ENCODE results near the gene SUPT3H. TPM values are rescaled to one million over a fixed set of nuclear protein-coding genes. Genes with fewer than 3 reads are reported as not detected.

SUPT3H gene
- total RNA-seq, 1 donor from 2014 or later: 3.2 TPM

- intact Hi-C loops (cut with DNase I): no loop called here
- DNase-seq (ENCODE audit: missing footprints) (no peak), ATAC-seq (no peak)
Measured at GRCh38 chr6:45002390-45003105, 375.2 kb downstream of the SUPT3H start.

GRCh38 chr6:45001663-45002062 lies 376.1 kb downstream of the SUPT3H start:
- no peak for DNase-seq (ENCODE audit: missing footprints)
- intact Hi-C loops (cut with DNase I): no loop called here

GRCh38 chr6:45000833-45001232 lies 376.9 kb downstream of the SUPT3H start:
- ATAC-seq (no peak), DNase-seq (ENCODE audit: missing footprints) (no peak)
- intact Hi-C loops (cut with DNase I): no loop called here

More at GRCh38 chr6:45001663-45002062, 376.1 kb downstream of the SUPT3H start:
- ATAC-seq: no peak

- ATAC-seq (no peak), DNase-seq (ENCODE audit: missing footprints) (no peak)
- intact Hi-C loops (cut with DNase I): no loop called here
Measured at GRCh38 chr6:44999066-44999465, 378.7 kb downstream of the SUPT3H start.

GRCh38 chr6:44995486-44996132 lies 382.1 kb downstream of the SUPT3H start:
- intact Hi-C loops (cut with DNase I): no loop called here
- DNase-seq (ENCODE audit: missing footprints) (no peak), ATAC-seq (no peak)

- intact Hi-C loops (cut with DNase I): no loop called here
- ATAC-seq (no peak), DNase-seq (ENCODE audit: missing footprints) (no peak)
Measured at GRCh38 chr6:44989391-44989790, 388.3 kb downstream of the SUPT3H start.

GRCh38 chr6:44985006-44985405 lies 392.7 kb downstream of the SUPT3H start:
- ATAC-seq (no peak), DNase-seq (ENCODE audit: missing footprints) (no peak)
- intact Hi-C loops (cut with DNase I): no loop called here

- intact Hi-C loops (cut with DNase I): no loop called here
- no peak for ATAC-seq
- DNase-seq (ENCODE audit: missing footprints): no peak
Measured at GRCh38 chr6:44983467-44984365, 394.0 kb downstream of the SUPT3H start.

- DNase-seq (ENCODE audit: missing footprints): no peak
- intact Hi-C loops (cut with DNase I): no loop called here
- ATAC-seq: no peak
Measured at GRCh38 chr6:44980841-44981240, 396.9 kb downstream of the SUPT3H start.

- ATAC-seq (no peak), DNase-seq (ENCODE audit: missing footprints) (no peak)
- intact Hi-C loops (cut with DNase I): no loop called here
Measured at GRCh38 chr6:44976677-44977641, 400.8 kb downstream of the SUPT3H start.

- intact Hi-C loops (cut with DNase I): no loop called here
- DNase-seq (ENCODE audit: missing footprints): no peak
- ATAC-seq: peak; percentile 56
Measured at GRCh38 chr6:44974511-44974910, 403.2 kb downstream of the SUPT3H start.

GRCh38 chr6:44972709-44973108 lies 405.0 kb downstream of the SUPT3H start:
- intact Hi-C loops (cut with DNase I): no loop called here
- DNase-seq (ENCODE audit: missing footprints): no peak
- ATAC-seq: no peak

- DNase-seq (ENCODE audit: missing footprints) (no peak), ATAC-seq (no peak)
- intact Hi-C loops (cut with DNase I): no loop called here
Measured at GRCh38 chr6:44969446-44970185, 408.1 kb downstream of the SUPT3H start.

GRCh38 chr6:44967481-44967880 lies 410.3 kb downstream of the SUPT3H start:
- intact Hi-C loops (cut with DNase I): no loop called here
- ATAC-seq (no peak), DNase-seq (ENCODE audit: missing footprints) (no peak)

- DNase-seq (ENCODE audit: missing footprints): no peak
- ATAC-seq: no peak
- intact Hi-C loops (cut with DNase I): no loop called here
Measured at GRCh38 chr6:44966449-44967092, 411.2 kb downstream of the SUPT3H start.

GRCh38 chr6:44965708-44966107 lies 412.0 kb downstream of the SUPT3H start:
- intact Hi-C loops (cut with DNase I): no loop called here
- no peak for ATAC-seq
- no peak for DNase-seq (ENCODE audit: missing footprints)

GRCh38 chr6:44960898-44961297 lies 416.8 kb downstream of the SUPT3H start:
- ATAC-seq (no peak), DNase-seq (ENCODE audit: missing footprints) (no peak)
- intact Hi-C loops (cut with DNase I): no loop called here

All from Right ventricle myocardium inferior (tissue), 1 donor.